Upper lobe of left lung (tissue), 6 donors: ENCODE measurements around the gene PLIN5. TPM values are rescaled to one million over a fixed set of nuclear protein-coding genes. Genes with fewer than 3 reads are reported as not detected.

Experiments
- ATAC-seq, 2 donors: fragments of 200-7000 bp; cut with Tn5 transposase; one replicate each; pipeline ENCODE4 v1.9.1; 2022; ENCODE audit warnings: mild to moderate bottlenecking in 2 of 2, moderate library complexity in 2 of 2; ENCODE audit not compliant: low FRiP score in 2 of 2
- DNase-seq, 2 donors: peaks; one replicate each; pipeline ENCODE4 v3.0.0-alpha.2; 2019 to 2020
- H3K27ac ChIP-seq, 4 donors: fragments of 200-600 bp; sonication (generic); one replicate each; pipeline ENCODE4 v1.5.1; 2016 to 2019
- H3K27me3 ChIP-seq, 4 donors: fragments of 200-600 bp; sonication (generic); one replicate each; pipeline ENCODE4 v1.5.1; 2017 to 2019
- H3K36me3 ChIP-seq, 4 donors: fragments of 200-600 bp; sonication (generic); one replicate each; pipeline ENCODE4 v1.5.1; 2016 to 2019
- H3K4me1 ChIP-seq, 4 donors: fragments of 200-600 bp; sonication (generic); one replicate each; pipeline ENCODE4 v1.5.1; 2018 to 2019
- H3K4me3 ChIP-seq, 4 donors: fragments of 200-600 bp; sonication (generic); one replicate each; pipeline ENCODE4 v1.5.1; 2017 to 2019; ENCODE audit warnings: mild to moderate bottlenecking in 2 of 4, moderate library complexity in 1 of 4
- H3K9me3 ChIP-seq, 4 donors: fragments of 200-600 bp; sonication (generic); one replicate each; pipeline ENCODE4 v1.5.1; 2018 to 2019
- EP300 ChIP-seq, 4 donors: sonication (generic); formaldehyde crosslinking; IDR thresholded peaks; one replicate each; pipeline ENCODE4 v1.5.1; 2017; ENCODE audit warnings: antibody characterized with exemption in 4 of 4, control low read depth in 2 of 4
- POLR2A ChIP-seq, 4 donors: fragments of 450-650 bp; IDR thresholded peaks; one replicate each; pipeline ENCODE4 v1.5.1; 2016 to 2017; ENCODE audit warnings: antibody characterized with exemption in 4 of 4, mild to moderate bottlenecking in 2 of 4
- POLR2AphosphoS5 ChIP-seq, 2 donors: sonication (generic); formaldehyde crosslinking; IDR thresholded peaks; one replicate each; pipeline ENCODE4 v1.5.1; 2017; ENCODE audit warnings: antibody characterized with exemption in 2 of 2
- WGBS, 2 donors: methylation state at CpG; one replicate each; pipeline ENCODE4 v1.1.5; 2017 to 2018; 5-methylcytosine and 5-hydroxymethylcytosine counted together
- total RNA-seq, 6 donors: library from RNA; depleted of rRNA in 4 of 6; stranded (reverse); fragments of >200 nt in 4 of 6; gene quantifications; one replicate each; pipeline versions ENCODE4 v1.1.0 to v1.2.1, GENCODE V29; 2016 to 2021
- TF ChIP-seq, protein P1 (sequence below), 6 experiments: fragments of 450-650 bp in 4 of 6; fragments of 200-600 bp in 2 of 6; sonication (generic) in 2 of 6; IDR thresholded peaks; one replicate each; pipeline ENCODE4 v1.5.1; 2016 to 2019; ENCODE audit warnings: antibody characterized with exemption in 6 of 6
- donor health status: DM: no; HTN: no; CAD: no; lungs with moderate emphysema.
- donor health status: DM: no; HTN: yes; CAD: no; lungs with severe emphysema.

Gene PLIN5
- total RNA-seq, 6 donors from 2014 or later = 13.5 to 97.4 (median 23.0) TPM

DNA sequence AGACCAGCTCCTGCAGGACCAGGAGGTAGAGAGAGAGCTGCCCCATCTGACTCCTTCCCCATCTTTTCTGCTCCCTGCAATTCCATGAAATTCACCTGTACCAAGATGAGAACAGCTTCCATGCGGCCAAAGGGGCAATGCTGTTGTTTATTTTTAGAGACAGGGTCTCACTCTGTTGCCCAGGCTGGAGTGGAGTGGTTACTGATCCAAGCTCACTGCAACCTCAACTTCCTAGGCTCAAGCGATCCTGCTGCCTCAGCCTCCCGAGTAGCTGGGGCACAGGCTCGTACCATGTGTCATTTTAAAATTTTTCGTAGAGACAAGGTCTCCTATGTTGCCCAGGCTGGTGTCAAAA is 13.2 kb downstream of the PLIN5 start:
- ATAC-seq (no peak), DNase-seq (no peak)
- H3K9me3 ChIP-seq = no peaks in the 10 kb centered on the region
- no peak overlapping the region for H3K4me3 ChIP-seq
- H3K36me3 ChIP-seq = no peaks in the 10 kb centered on the region
- TF ChIP-seq, protein P1, sequence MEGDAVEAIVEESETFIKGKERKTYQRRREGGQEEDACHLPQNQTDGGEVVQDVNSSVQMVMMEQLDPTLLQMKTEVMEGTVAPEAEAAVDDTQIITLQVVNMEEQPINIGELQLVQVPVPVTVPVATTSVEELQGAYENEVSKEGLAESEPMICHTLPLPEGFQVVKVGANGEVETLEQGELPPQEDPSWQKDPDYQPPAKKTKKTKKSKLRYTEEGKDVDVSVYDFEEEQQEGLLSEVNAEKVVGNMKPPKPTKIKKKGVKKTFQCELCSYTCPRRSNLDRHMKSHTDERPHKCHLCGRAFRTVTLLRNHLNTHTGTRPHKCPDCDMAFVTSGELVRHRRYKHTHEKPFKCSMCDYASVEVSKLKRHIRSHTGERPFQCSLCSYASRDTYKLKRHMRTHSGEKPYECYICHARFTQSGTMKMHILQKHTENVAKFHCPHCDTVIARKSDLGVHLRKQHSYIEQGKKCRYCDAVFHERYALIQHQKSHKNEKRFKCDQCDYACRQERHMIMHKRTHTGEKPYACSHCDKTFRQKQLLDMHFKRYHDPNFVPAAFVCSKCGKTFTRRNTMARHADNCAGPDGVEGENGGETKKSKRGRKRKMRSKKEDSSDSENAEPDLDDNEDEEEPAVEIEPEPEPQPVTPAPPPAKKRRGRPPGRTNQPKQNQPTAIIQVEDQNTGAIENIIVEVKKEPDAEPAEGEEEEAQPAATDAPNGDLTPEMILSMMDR (IDR thresholded peaks at IDR 0.05) = no peak
- TF ChIP-seq EP300 (IDR thresholded peaks at IDR 0.05) (no peak), POLR2A (IDR thresholded peaks at IDR 0.05) (no peak), POLR2AphosphoS5 (IDR thresholded peaks at IDR 0.05) (no peak)
- no peak overlapping the region for H3K27ac ChIP-seq
- no peaks in the 10 kb centered on the region for H3K27me3 ChIP-seq
- WGBS, 2 donors = 75 to 88% methylated on average over 5 of the region's 5 CpGs
- no peaks in the 10 kb centered on the region for H3K4me1 ChIP-seq

DNA sequence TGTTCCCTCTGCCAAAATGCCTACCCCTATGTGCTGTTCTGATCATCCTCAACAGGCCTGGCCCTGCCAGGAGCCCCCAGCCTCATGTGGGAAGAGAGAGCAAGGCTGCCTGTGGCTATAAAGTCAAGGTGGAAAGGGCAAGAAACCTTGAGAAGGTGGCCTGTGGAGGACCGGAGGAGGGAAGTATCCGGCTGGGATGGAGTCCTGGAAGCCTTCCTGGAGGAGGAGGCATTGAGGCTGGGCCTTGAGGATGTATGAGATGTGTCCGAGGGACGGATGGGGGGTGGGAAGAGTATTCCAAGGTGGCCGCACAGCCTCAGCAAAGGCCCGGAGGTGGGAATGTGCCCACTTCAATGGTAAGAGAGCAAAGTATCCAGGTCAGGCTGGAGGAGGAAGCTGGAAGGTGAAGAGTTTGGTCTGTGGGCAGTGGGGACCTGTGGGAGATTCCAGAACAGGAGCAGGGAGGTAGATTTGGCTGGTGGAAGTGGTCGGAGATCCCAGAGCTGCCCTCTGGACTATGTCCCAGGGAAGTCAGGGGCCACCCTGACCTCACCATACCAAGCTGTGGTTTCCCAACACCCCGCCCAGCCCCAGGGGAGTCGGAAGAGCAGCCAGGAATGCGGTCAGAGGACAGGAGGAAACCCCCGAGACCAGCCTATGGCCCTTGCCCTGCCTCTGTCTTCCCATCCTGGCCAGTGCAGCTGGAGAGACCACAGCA is 13.7 kb downstream of the PLIN5 start:
- 78% methylated on average over 11 of the region's 11 CpGs for WGBS, 2 donors
- H3K27me3 ChIP-seq = no peaks in the 10 kb centered on the region
- H3K27ac ChIP-seq = no peak overlapping the region
- H3K4me3 ChIP-seq = no peak overlapping the region
- TF ChIP-seq EP300 (IDR thresholded peaks at IDR 0.05) (no peak), POLR2A (IDR thresholded peaks at IDR 0.05) (no peak), POLR2AphosphoS5 (IDR thresholded peaks at IDR 0.05) (no peak)
- TF ChIP-seq, protein P1 (IDR thresholded peaks at IDR 0.05) = no peak
- no peaks in the 10 kb centered on the region for H3K4me1 ChIP-seq
- DNase-seq (no peak), ATAC-seq (no peak)
- no peaks in the 10 kb centered on the region for H3K36me3 ChIP-seq
- no peaks in the 10 kb centered on the region for H3K9me3 ChIP-seq

DNA sequence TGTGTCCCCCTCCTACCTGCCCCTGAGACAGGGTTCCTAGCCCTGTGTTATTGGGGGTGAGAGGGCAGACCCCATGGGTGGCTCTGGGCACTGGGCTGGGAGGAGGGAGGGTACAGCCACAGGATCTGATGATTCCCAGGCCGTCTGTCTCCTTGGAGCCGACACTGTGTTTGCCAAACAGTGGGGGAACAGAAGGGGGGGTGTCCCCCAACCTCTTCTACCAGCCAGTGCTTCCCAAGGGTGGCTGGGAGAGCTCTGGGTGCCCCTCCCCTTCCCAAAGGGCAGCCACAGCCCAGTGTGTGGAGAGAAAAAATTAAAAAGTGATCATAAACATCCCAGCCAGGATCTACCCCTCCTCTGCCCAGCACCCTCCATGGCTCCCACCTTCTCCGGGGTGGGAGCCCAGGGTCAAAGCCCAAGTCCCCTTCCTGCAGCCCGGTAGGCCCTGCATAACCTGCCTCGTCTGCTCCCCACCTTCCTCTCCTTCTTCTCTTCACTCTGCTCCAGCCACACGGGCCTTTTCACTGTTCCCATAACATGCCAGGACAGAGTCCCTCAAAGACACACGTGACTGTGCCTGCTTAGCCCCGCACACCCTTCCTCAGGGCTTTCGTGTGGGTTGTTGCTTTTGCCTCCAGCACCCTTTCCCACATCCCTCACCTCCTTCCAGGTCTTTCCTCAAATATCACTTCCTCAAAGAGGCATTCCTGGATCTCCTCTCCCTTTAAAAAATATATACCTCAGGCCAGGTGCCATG is 15.3 kb downstream of the PLIN5 start:
- no peak for DNase-seq
- Histone ChIP-seq H3K27me3 (no peaks in the 10 kb centered on the region), H3K27ac (no peak overlapping the region), H3K36me3 (no peaks in the 10 kb centered on the region), H3K4me1 (no peaks in the 10 kb centered on the region), H3K9me3 (no peaks in the 10 kb centered on the region), H3K4me3 (no peak overlapping the region)
- 71 to 74% methylated on average over 7 to 9 of the region's 9 CpGs for WGBS, 2 donors
- ATAC-seq = no peak
- TF ChIP-seq EP300 (IDR thresholded peaks at IDR 0.05) = no peak
- no peak for TF ChIP-seq POLR2AphosphoS5 (IDR thresholded peaks at IDR 0.05)
- TF ChIP-seq, protein P1 (IDR thresholded peaks at IDR 0.05) = no peak
- no peak for TF ChIP-seq POLR2A (IDR thresholded peaks at IDR 0.05)

- no peaks in the 10 kb centered on the region for H3K27me3 ChIP-seq
- H3K9me3 ChIP-seq = no peaks in the 10 kb centered on the region
- no peaks in the 10 kb centered on the region for H3K36me3 ChIP-seq
- no peak for TF ChIP-seq POLR2A (IDR thresholded peaks at IDR 0.05)
- TF ChIP-seq, protein P1 (IDR thresholded peaks at IDR 0.05) = no peak
- TF ChIP-seq EP300 (IDR thresholded peaks at IDR 0.05) = no peak
- no peak for TF ChIP-seq POLR2AphosphoS5 (IDR thresholded peaks at IDR 0.05)
- no peak overlapping the region for H3K27ac ChIP-seq
- no peak for ATAC-seq
- 94 to 100% methylated on average over 3 to 6 of the region's 6 CpGs for WGBS, 2 donors
- no peak for DNase-seq
- no peak overlapping the region for H3K4me3 ChIP-seq
- no peaks in the 10 kb centered on the region for H3K4me1 ChIP-seq
Measured at GRCh38 chr19:4519172-4519496, 15.9 kb downstream of the PLIN5 start.
